ENCODE data around the gene KCNJ4. TPM values are rescaled to one million over a fixed set of nuclear protein-coding genes. Genes with fewer than 3 reads are reported as not detected.

KCNJ4 gene
- total RNA-seq, 1 donor from 2014 or later = 0.82 TPM

- Histone ChIP-seq H4K20me1 (ENCODE audit: low read depth) (no peaks in the 10 kb centered on the region), H3K4me2 (no peak overlapping the region), H3K27ac (no peak overlapping the region), H3K27me3 (no peaks in the 10 kb centered on the region), H3K4me1 (peaks cover 6% of the 10 kb centered on the region), H3K79me2 (ENCODE audit: low read depth) (no peaks in the 10 kb centered on the region), H2AFZ (replicated peaks) (no peak overlapping the region), H3F3A (ENCODE audit: low read depth) (peaks cover 13% of the 10 kb centered on the region), H3K9me3 (ENCODE audit: low read depth) (no peaks in the 10 kb centered on the region), H3K9ac (no peak overlapping the region), H3K4me3 (no peak overlapping the region), H3K36me3 (no peaks in the 10 kb centered on the region)
- Mint-ChIP-seq H3K4me3 (no peak overlapping the region), H3K4me1 (peaks cover 24% of the 10 kb centered on the region), H3K27me3 (ENCODE audit: insufficient read depth, low read depth) (peaks cover 4% of the 10 kb centered on the region), H3K27ac (no peak overlapping the region), H3K9me3 (no peaks in the 10 kb centered on the region), H3K36me3 (no peaks in the 10 kb centered on the region)
- DNase-seq (ENCODE audit: low spot score) = no peak
- TF ChIP-seq EZH2phosphoT487 (IDR thresholded peaks at IDR 0.05) = no peak
- TF ChIP-seq CTCF (IDR thresholded peaks at IDR 0.05) = no peak
- no peak for TF ChIP-seq EZH2 (IDR thresholded peaks at IDR 0.05)
These were observed 26.3 kb downstream of the KCNJ4 start for GRCh38 chr22:38428714-38429113.

GRCh38 chr22:38427940-38428339 lies 27.1 kb downstream of the KCNJ4 start:
- Histone ChIP-seq H3K9me3 (ENCODE audit: low read depth) (no peaks in the 10 kb centered on the region), H4K20me1 (ENCODE audit: low read depth) (no peaks in the 10 kb centered on the region), H3K9ac (no peak overlapping the region), H3K27me3 (no peaks in the 10 kb centered on the region), H3K79me2 (ENCODE audit: low read depth) (no peaks in the 10 kb centered on the region), H3K36me3 (no peaks in the 10 kb centered on the region), H3F3A (ENCODE audit: low read depth) (peaks cover 13% of the 10 kb centered on the region), H3K27ac (no peak overlapping the region), H3K4me2 (no peak overlapping the region), H3K4me1 (peaks cover 12% of the 10 kb centered on the region), H2AFZ (replicated peaks) (no peak overlapping the region), H3K4me3 (no peak overlapping the region)
- Mint-ChIP-seq H3K4me3 (no peak overlapping the region), H3K27me3 (ENCODE audit: insufficient read depth, low read depth) (peaks cover 4% of the 10 kb centered on the region), H3K9me3 (no peaks in the 10 kb centered on the region), H3K27ac (no peak overlapping the region), H3K36me3 (no peaks in the 10 kb centered on the region), H3K4me1 (peaks cover 24% of the 10 kb centered on the region)
- DNase-seq (ENCODE audit: low spot score) = no peak
- TF ChIP-seq CTCF (IDR thresholded peaks at IDR 0.05) (no peak), EZH2phosphoT487 (IDR thresholded peaks at IDR 0.05) (no peak), EZH2 (IDR thresholded peaks at IDR 0.05) (no peak)

GRCh38 chr22:38427465-38427864 lies 27.5 kb downstream of the KCNJ4 start:
- Histone ChIP-seq H3F3A (ENCODE audit: low read depth) (peaks cover 13% of the 10 kb centered on the region), H3K4me3 (no peak overlapping the region), H4K20me1 (ENCODE audit: low read depth) (no peaks in the 10 kb centered on the region), H3K36me3 (no peaks in the 10 kb centered on the region), H3K27ac (no peak overlapping the region), H3K4me2 (no peak overlapping the region), H3K27me3 (no peaks in the 10 kb centered on the region), H2AFZ (replicated peaks) (no peak overlapping the region), H3K9ac (no peak overlapping the region), H3K79me2 (ENCODE audit: low read depth) (no peaks in the 10 kb centered on the region), H3K4me1 (peaks cover 15% of the 10 kb centered on the region), H3K9me3 (ENCODE audit: low read depth) (no peaks in the 10 kb centered on the region)
- Mint-ChIP-seq H3K27me3 (ENCODE audit: insufficient read depth, low read depth) (peaks cover 4% of the 10 kb centered on the region), H3K4me1 (peaks cover 21% of the 10 kb centered on the region), H3K9me3 (no peaks in the 10 kb centered on the region), H3K36me3 (no peaks in the 10 kb centered on the region), H3K27ac (no peak overlapping the region), H3K4me3 (no peak overlapping the region)
- DNase-seq (ENCODE audit: low spot score) = no peak
- no peak for TF ChIP-seq EZH2 (IDR thresholded peaks at IDR 0.05)
- TF ChIP-seq CTCF (IDR thresholded peaks at IDR 0.05) = no peak
- no peak for TF ChIP-seq EZH2phosphoT487 (IDR thresholded peaks at IDR 0.05)

Measured in neural progenitor cell (in vitro differentiated cells).